Kasumi-1 (cell line): Measurements from ENCODE around the gene HMCN1.

Experiments used
- DNase-seq, 2 experiments: peaks; one replicate each; lab custom pipeline; 2025; lab: John Stamatoyannopoulos, UW

Gene HMCN1

DNA sequence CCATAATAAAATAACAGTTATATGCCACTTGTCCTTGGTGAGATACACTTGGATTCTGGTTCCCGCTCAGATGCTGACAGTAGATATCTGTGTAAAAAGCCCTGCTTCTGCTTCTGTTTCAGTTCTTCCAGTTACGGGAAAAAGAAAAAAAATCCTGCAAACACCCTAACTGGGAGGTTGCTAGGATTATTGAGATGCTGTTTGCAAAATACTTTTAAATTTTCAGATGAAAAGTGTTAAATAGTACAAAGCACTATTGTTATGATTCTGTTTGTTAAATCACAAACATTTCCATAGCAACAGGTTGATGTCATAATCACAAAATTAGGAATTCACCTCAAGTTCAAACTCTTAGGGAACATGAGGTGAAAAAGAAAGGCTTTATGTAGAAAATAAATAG lies 232.3 kb downstream of the HMCN1 start:
- DNase-seq: no peak

DNA sequence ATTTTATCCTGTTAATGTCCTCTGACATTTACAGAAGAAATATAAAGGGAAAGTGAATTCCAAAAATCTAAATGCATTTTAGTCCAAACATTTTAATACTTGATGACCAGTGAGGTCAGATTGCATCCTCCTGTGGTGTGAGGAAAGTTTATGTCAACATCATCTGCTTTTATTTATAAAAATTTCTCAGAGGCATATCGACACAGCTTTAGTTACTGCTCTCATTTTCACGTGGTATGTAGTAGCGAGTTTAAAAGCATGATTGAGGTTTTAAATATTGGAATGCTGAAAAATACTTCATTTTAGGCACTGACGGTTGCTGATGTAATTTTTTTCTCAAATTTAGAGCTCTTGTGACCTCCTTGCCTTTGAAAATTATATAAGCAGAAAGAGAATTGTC lies 234.8 kb downstream of the HMCN1 start:
- no peak for DNase-seq

DNA sequence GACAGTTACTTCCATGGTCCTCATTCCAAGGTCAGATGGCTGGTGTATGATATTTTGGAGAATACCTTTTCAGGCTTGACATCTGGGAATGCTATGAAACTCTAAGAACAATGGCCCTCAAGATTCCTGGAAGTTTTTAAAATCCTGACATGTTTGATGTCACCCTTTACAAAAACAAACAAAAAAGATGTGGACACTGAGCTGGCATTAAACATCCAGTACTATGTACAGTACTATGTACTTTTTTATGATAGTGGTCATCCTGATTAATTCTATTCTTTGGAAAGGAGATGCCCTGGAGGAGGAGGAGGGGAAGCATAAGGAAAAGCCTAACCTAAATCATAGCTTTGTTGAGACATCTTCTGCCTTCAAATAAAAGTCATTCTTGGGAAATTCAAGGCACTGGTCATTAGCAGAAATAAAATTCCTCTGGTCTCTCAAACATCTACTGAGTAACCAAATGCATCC lies 235.4 kb downstream of the HMCN1 start:
- no peak for DNase-seq

DNA sequence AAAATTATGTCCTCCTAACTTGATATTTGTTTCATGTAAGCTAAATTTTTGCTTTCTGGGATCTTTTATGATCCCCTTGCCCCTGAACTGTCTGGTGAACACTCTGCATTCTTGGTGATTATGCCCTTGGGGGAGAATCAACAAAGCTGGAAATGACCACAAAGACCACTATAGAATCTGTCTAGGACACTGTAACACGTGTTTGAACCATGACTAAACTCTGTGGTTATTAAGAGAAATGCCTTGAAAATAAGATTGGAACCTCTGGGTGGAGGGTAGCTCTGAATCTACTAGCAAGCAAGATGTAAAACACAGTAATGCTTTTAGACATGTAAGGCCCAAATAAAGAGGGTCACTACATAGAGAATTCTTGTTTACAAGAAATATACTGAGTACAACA lies 237.5 kb downstream of the HMCN1 start:
- no peak for DNase-seq

DNA sequence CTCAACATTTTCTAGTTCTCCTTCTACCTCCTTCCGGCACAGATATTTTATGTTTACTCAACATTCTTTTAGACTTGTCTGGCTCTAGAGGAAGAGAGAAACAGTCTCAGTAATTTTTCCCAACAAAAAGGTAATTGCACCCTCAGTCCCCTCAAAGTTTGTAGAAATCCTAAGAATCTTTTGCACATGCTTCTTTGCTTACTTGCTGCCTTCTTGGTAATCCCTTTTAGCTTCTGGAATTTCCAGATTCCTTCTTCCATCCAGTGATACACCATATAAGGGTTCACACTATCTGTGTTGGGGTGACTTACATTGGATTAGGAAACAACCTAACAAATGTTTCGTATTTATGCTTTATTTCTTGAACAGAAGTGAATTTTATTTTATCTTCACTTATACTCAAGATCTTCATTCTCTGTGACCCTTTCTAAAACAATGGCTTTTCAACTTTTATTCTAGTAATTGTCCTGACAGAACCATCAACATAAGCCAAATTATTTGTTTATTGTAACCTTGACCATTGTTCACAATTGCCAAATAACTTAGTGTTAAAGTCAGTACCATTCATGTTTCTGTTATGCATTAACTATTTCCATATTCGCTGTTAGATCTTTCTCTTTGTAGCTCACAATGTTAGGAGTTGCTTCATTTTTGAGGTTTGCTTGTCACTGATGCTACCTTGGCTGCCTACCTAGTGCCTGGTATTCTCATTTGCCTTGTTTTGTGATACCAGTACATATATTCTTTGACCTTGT lies 238.1 kb downstream of the HMCN1 start:
- no peak for DNase-seq

DNA sequence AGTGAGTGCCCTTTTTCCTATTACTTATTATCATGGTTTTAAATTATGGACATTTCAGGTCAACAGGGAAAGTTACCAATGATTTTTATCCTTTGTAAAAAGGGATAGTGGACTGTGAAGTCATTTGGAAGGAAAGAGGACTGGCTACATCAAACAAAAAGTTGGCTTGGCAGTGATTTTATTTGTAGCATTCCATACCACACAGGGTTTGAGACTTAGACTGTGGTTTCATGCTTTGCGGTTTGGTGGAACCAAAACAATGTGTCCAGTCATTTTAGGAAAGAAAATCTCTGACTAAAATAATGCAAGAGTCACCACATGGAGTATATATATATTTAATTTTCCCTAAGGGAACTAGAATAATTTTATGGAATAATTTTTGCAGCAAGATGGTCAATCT lies 239.5 kb downstream of the HMCN1 start:
- DNase-seq: no peak

DNA sequence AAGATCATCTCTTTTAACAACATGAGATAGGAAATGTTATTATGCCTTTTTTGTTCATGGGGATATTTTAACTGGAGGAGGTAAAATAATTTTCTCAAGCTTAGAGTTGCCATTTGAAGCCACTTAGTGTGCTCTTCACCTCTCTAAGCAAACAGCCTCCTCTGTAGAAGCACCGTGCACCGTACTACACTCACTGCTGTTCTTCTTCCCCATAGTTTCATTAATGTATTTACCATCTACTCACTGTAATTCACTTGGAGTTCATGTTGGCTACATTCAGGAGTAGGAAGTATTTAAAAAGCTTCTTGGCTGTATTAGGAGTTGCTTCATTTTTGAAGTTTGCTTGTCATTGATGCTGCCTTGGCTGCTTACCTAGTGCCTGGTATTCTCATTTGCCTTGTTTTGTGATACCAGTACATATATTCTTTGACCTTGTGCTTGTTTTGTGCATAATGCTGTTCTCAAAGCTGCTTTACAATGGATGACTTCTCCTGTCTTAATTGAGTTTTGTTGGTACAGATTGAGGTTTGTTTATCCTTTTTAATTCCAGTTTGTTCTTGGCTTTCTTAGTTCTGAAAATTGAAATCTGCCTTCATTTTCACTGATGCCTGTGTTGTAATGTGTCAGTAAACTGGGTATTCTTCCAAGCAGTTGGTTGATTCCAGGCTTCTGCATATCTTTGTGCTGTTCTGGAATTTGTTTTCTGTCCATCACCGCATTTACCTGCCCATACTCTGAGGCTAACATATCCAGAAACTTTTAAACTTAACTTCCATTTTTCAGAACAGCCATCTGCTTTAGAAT lies 240.4 kb downstream of the HMCN1 start:
- no peak for DNase-seq

DNA sequence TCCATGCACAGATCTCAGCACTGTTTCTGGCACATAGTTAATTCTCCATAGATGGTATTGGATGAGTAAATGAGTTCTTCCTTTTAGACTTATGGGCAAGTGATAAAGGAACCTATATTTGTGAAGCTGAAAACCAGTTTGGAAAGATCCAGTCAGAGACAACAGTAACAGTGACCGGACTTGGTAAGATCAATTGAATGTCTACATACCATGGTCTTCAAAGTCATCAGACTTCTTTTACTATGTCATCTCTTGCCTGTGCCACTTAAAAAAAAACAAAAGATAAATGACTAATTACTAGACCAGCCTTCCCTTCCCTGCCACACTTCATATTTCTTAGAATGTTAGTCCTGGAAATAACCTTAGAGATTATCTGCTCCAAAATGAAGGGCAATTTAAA lies 246.7 kb downstream of the HMCN1 start:
- DNase-seq: no peak

DNA sequence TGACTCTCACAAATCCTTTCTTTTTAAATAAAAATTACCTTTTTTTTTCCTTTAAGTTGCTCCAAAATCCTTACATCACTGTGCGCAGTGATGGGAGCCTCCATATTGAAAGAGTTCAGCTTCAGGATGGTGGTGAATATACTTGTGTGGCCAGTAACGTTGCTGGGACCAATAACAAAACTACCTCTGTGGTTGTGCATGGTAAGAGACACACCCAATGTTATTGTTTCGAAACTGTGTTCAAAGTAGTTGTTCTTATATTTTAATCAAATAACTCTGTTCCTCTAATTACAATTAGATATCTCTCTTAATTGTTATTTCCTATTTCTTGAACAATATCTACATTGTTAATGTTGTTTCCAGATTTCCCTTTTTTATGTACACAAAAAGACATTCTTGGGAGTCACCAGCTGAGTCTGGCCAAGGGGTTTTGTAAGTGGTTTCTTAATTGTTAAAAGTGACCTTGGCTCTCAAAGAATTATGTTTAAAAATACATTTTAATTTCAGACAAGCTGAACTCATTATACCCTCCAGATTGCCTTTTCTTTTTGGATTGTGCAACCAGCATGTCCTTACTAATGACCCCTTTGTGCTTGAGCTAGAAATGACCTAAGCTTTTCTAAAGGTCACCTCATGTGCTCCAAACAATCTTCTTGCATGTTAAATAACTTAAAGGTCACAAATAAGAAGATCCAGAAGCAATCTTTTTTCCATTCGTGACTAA lies 250.1 kb downstream of the HMCN1 start:
- DNase-seq: no peak

DNA sequence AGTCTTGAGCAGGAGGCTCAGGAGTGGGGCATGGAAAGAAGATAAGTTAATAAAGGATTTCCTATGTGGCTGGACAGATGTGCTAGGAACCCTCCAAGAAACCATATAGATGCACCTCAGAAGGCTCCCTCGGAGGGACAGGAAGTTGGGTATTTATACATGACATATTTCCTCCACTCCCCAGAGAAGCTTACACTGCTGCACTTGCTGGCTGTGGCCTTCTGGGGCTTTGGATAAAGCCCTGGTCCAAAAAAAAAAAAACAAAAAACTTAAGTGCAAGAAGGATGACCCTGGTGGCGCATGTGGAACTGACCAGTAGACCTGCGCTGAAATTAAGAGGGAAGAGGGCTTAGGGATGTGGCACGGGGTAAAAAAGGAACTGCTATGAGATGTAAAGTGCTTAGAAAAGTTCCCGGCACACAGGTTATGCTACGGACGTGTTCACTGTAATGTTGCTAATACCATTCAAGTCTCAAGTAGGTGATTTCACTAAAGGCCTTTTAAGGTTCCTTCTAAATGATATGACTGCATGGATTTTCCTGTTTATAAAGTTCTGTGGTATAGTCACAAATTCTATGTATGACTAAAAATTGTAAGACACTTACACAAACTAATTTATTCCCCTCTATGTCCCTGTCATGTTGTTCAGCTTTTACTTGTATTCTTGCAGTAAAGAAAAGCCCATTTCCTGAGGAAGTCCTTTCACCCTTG lies 253.6 kb downstream of the HMCN1 start:
- peak; percentile 10 to 14 for DNase-seq

DNA sequence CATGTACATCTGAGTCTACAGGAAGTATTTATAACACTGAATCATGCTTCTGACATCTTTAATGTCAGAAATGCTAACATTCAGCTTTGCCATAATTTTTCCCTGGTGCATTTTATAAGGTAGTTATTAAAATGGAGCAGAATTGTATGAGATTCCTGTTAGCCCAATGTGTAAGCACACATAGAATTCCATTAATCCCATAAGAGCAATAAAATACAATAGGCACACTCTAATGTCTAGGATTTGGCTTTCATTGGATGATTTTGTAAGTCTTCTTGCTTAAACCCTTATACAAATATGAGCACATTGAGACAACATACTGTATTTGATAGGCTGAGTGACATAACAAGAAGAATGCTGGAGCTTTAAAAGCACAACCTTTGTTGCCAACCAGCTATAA lies 256.4 kb downstream of the HMCN1 start:
- DNase-seq: no peak

DNA sequence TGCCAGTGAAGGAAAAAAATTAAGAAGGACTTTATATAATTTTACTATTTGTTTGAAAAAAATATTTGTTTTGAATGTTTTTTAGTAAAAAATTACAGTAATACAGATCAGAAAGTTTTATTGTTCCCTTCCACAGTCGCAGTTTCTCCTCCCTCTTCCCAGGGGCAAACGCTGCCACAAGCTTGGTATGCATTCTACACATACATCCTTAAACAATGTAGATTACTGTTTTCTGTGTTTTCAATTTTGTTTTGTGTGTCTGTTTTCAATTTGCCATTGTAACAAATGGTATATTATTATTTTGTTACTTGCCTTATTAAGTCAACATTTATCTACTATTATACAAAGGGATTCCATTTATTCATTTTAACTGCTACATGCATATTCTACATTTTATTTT lies 257.1 kb downstream of the HMCN1 start:
- DNase-seq: no peak

DNA sequence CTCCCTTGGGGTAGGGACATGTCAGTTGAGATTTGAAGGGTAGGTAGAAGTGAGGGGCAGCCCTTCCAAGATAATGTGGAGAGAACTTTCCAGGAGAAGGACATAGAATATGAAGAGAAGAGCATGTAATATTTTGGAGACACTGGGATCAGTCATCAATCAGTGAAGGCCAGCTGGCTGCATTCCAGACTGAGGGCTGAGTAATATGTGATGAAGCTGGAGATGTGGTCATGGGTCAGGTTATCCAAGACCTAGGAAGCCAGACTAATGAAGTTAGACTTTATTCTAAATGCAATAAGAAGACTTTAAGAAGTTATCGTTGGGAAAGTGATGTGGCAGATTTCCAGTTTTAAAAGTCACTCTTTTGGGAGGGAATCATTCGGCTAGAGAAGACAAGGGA lies 262.0 kb downstream of the HMCN1 start:
- DNase-seq: no peak

DNA sequence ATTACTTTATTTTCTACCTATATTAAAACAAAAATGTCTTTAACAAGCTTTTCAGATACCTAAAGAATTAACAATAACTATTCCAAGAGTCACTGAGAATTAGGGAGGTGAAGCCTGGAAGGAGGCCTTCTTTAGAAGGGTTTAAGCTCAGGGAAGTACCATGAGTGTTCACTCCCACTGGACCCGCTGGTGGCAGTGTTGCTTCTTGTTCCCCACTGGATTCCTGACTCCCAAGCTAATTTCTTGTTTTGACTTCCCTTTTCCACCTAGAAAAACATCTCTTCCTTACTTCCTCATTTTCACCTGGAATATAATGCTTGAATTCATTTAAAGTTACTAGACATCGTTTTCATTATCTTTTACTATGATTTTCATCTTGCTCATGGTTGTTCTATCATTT lies 264.2 kb downstream of the HMCN1 start:
- DNase-seq: peak; percentile 4 to 12

DNA sequence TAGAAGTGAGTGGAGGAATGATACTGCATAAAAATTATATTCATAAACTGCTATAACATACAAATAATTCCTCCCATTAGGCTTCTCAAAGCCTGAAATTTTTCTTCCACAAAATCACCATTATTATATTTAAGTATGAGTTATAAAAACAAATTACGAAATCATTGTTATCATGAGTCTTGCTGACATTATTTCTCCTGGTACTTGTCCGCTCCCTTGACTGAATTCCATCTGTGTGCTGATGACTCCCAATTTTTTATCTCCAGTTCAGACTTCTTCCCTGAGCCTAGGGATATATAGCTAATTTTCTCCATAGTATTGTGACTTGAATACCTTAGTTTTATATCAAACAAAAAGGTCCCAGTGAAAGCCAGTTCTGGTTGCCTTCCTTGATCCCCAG lies 268.2 kb downstream of the HMCN1 start:
- DNase-seq: no peak

DNA sequence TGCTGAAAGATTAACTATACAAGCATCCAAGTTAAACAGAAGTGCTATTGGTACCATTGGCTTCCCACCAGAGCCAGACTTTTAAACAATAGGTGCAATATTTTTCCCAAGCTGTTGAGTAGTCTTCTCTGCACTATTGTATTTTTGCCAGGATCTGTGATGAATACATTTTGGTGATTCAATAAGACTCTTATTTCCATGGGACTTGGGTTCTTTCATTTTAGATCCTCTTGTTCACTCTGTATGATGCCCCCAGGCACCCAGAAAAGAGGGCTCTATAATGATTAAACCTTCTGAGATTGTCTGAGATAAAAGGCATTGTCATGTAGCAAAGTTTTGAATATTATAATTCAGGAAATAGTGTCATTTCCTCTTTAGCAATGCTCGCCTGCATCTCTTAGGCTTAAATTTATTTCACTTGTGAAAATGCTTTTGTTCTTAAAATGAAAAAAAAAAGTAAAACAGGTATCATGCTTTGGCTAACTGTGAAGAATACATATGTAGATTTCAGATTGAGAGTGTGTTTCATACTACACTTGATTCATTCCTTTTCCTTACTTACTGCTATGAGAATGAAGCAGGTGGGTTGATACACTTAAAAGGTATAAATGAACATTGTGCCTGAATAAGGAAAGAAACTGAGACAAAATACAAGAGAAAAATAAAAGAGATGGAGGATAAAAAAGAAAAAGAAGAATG lies 275.0 kb downstream of the HMCN1 start:
- DNase-seq: no peak

DNA sequence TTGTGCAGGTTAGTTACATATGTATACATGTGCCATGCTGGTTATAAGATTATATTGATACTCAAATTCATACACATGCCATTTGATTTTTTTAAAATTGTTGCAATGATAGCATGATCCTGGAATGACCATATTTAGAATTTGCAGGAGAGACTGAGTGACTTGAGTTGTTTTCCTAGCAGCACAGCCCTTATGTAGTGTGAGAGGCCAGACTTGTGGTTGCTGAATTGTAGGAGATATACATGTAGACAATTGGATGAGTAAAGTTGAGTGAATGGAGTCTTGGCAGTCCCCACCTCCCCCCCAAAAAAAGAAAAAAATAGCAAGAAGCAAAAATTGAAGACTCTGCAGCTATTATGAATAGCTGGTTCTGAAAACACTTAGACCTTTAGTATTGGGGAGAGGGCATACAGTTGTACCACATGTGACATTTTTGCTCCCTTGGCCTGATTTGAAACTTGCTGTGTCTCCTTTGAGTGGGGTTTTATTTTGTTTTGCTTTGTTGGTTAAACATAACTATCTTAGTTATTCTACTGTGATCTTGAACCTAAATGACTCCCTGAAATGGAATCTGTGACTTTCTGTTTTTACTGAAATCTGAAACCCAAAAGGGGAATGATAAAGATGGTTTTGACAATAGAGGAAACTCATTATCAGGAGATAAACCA lies 280.3 kb downstream of the HMCN1 start:
- DNase-seq: no peak

DNA sequence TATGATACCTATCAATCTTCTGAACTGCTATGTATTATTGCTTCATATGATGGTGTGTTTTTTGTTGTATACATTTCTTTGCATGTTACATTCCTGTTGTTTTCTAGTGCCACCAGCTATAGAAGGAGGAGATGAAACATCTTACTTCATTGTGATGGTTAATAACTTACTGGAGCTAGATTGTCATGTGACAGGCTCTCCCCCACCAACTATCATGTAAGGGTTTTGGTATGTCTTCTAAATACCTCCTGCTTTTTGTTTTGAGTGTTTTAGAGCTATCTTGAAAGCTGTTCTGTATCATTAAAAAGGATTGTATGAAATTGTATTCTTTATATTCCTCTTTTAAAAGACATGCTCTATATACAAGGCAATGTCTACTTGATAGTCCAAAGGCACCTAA lies 282.7 kb downstream of the HMCN1 start:
- no peak for DNase-seq

DNA sequence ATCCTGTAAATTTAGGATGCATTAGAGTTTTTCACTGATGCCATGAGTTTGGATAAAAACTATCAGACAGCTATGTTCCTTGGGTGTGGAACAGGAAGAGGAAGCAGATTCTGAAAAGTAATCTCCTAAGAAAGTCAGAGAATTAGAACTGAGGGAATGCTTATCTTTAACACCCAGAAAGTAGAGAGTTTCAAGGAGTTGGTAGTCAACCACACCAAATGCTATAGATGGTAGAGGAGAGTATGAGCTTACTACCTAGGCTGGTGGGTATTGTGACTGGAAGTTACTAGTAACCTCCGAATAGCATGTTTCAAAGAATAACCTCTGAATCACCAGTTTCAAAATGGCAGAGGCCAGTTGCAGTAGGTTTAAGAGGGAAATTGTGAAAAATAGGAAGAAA lies 288.0 kb downstream of the HMCN1 start:
- DNase-seq: no peak

DNA sequence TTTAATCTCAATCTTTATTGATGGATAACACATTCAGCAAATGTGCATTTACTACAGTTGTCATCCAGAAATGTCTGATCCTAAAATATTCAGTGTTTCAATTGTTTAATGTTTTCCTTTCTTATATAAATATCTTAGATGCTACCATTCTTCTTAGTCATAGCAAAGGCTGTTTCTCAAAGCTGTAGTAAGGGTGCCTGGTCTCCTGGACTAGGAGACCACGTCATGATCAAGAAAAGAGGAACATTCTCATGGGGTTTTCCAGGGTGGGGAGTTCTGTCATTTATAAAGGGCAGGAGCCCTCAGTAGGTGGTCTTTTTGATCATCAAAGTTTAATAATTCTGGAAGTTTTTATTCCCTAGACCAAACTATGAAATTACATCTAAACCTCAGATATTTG lies 292.8 kb downstream of the HMCN1 start:
- DNase-seq: no peak

DNA sequence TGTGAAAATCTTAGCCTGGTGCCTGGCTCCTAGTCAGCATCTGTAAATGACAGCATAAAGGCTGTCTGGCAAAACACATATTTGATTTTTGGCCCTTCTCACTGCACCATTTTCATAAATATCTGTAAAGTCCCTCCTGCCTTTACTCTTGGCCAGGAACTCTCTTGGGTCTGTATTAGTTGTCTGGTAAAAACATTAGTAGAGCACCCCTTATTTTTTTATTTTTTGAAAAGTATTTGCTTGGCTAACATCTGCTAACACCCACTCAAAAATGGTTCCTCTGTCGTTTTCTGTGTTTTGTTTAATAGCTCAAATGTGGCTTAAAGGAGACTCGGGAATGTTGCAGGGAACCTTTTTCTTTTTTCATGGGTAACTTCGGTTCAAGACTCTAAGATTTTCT lies 293.4 kb downstream of the HMCN1 start:
- no peak for DNase-seq
